DMS53 treated with DMSO at 0.1 percent for 48 hours (cell line): ENCODE measurements around the gene PROB1.
"Not testable (repeated sequence)": the region's sequence is repeated elsewhere in the genome, so short reads cannot be mapped to it uniquely, and the experiment has no call there.

Experiments used
- DNase-seq: peaks from one replicate; lab custom pipeline; 2025; ENCODE audit not compliant: unreplicated experiment; lab: John Stamatoyannopoulos, UW

Gene PROB1

GRCh38 chr5:139394654-139395566, at the start of gene PROB1:
Gene PROB1, minus strand, starts transcription at chr5:139395104. Its CDS starts 23 bp downstream, at chr5:139395081.
- DNase-seq: no peak

GRCh38 chr5:139443831-139444453, 49.0 kb upstream of the PROB1 start:
- DNase-seq: no peak

- DNase-seq: not testable (repeated sequence)
Measured at GRCh38 chr5:139440416-139440815, 45.5 kb upstream of the PROB1 start.

GRCh38 chr5:139439013-139439903, 44.4 kb upstream of the PROB1 start, which contains the start of gene DNAJC18:
Gene DNAJC18, minus strand, starts transcription at chr5:139439525. Its CDS starts 80 bp downstream, at chr5:139439445.
- peak; percentile 85 for DNase-seq

GRCh38 chr5:139438707-139439012, 43.8 kb upstream of the PROB1 start:
- DNase-seq: no peak

GRCh38 chr5:139435676-139436075, 40.8 kb upstream of the PROB1 start:
- DNase-seq: no peak

GRCh38 chr5:139431706-139432105, 36.8 kb upstream of the PROB1 start:
- no peak for DNase-seq

GRCh38 chr5:139430015-139430414, 35.1 kb upstream of the PROB1 start:
- no peak for DNase-seq

GRCh38 chr5:139426203-139426885, 31.4 kb upstream of the PROB1 start:
- DNase-seq: no peak

- no peak for DNase-seq
Measured at GRCh38 chr5:139425497-139425896, 30.6 kb upstream of the PROB1 start.

GRCh38 chr5:139422307-139422893, 27.5 kb upstream of the PROB1 start:
- peak; percentile 58 for DNase-seq

GRCh38 chr5:139419226-139420192, 24.6 kb upstream of the PROB1 start:
- no peak for DNase-seq

GRCh38 chr5:139418793-139419192, 23.9 kb upstream of the PROB1 start:
- no peak for DNase-seq

GRCh38 chr5:139417214-139417613, 22.3 kb upstream of the PROB1 start:
- DNase-seq: no peak

- no peak for DNase-seq
Measured at GRCh38 chr5:139416651-139417050, 21.7 kb upstream of the PROB1 start.

GRCh38 chr5:139415869-139416268, 21.0 kb upstream of the PROB1 start:
- DNase-seq: no peak

GRCh38 chr5:139415221-139415861, 20.4 kb upstream of the PROB1 start:
- no peak for DNase-seq

GRCh38 chr5:139414581-139415130, 19.8 kb upstream of the PROB1 start:
- no peak for DNase-seq
